GM20000 (cell line): ENCODE measurements around the gene OR10A2.
"Not testable (repeated sequence)": the region's sequence is repeated elsewhere in the genome, so short reads cannot be mapped to it uniquely, and the experiment has no call there.

Experiments
- DNase-seq: peaks from one replicate; pipeline ENCODE4 v3.0.0; 2012; ENCODE audit warnings: low spot score
- CTCF ChIP-seq: IDR thresholded peaks from 2 replicates; pipeline ENCODE4 v1.5.1; 2012; ENCODE audit warnings: mild to moderate bottlenecking, control low read depth; ENCODE audit errors: extremely low read depth, missing control alignments

OR10A2 gene

GRCh38 chr11:6833356-6833755, 29.5 kb upstream of the OR10A2 start:
- TF ChIP-seq CTCF, result no peak
- no peak for DNase-seq

- TF ChIP-seq CTCF, result no peak
- no peak for DNase-seq
Observed at GRCh38 chr11:6834021-6834420, 28.8 kb upstream of the OR10A2 start.

- TF ChIP-seq CTCF, result no peak
Observed at GRCh38 chr11:6841694-6842093, 21.2 kb upstream of the OR10A2 start.

GRCh38 chr11:6843670-6844069, 19.2 kb upstream of the OR10A2 start:
- no peak for DNase-seq
- TF ChIP-seq CTCF, result no peak

More at GRCh38 chr11:6841694-6842093, 21.2 kb upstream of the OR10A2 start:
- peak; percentile 14 for DNase-seq

- no peak for DNase-seq
- TF ChIP-seq CTCF, result no peak
Observed at GRCh38 chr11:6844356-6844755, 18.5 kb upstream of the OR10A2 start.

- no peak for DNase-seq
- TF ChIP-seq CTCF, result no peak
Observed at GRCh38 chr11:6845383-6845782, 17.5 kb upstream of the OR10A2 start, which contains the start of gene OR10A5. TSS of gene OR10A5 (plus strand) at chr11:6845683. CDS start at chr11:6845683, 0 bp downstream.

- DNase-seq, result no peak
- TF ChIP-seq CTCF, result no peak
Observed at GRCh38 chr11:6850526-6850925, 12.3 kb upstream of the OR10A2 start.

- not testable (repeated sequence) for DNase-seq
Observed at GRCh38 chr11:6854801-6855200, 8.1 kb upstream of the OR10A2 start.
